Fibroblast of skin of left biceps (primary cell): ENCODE results near the gene GRM8.

Source experiments
- DNase-seq, 2 experiments: peaks; one replicate each; pipeline ENCODE4 v3.0.0-alpha.2; 2013; ENCODE audit warnings: low read depth in 2 of 2

Gene GRM8

DNA sequence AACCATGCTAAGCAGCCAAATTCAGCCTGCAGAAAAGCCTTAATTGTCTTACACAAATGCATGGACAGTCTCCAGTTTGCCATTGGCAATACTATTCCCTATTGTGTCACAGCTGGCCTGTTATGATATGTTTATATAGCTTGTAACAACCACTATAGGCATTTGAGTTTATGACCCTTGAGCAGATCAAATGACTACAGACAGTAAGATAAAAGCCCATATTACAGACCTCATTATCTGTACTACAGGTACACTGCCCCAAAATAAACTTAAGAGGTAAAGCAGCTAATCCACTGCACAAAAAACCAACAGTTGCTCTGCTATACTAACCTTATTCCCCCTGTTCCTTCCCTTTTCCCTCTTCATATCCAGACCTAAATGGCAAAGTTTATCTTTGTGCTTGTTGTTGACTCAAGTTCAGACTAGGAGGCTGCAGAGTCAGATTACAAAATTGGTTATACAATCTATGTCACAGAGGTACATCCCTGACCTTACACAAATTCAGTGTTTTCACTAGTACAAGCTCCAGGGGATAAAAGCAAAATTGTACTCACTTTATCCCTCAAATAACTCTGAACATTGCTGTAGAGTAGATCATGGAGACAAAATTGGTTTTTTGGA lies 218.4 kb downstream of the GRM8 start:
- DNase-seq: no peak

GRCh38 chr7:127029823-127030222 lies 222.9 kb downstream of the GRM8 start:
- DNase-seq: no peak

- DNase-seq: no peak
Measured at GRCh38 chr7:127021857-127022256, 230.9 kb downstream of the GRM8 start.

GRCh38 chr7:127021019-127021738 lies 231.6 kb downstream of the GRM8 start:
- no peak for DNase-seq

DNA sequence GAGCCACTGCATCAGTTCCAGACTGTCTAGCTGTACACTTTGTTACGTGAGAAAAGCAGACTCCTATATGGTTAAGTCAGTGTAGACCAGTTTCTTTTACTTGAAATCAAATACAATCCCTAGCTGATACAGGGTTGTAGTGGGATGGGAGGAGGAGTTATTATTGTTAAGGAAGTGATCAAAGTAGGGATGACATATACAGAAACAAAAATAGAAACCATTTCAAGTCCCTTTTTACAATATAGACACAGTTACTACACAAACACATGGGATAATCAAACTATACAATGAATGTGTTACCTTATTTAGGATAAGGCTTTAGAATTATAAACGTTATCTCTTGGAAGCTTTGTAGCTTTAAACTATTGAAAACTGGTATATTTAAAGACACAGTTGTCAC lies 233.9 kb downstream of the GRM8 start:
- no peak for DNase-seq

DNA sequence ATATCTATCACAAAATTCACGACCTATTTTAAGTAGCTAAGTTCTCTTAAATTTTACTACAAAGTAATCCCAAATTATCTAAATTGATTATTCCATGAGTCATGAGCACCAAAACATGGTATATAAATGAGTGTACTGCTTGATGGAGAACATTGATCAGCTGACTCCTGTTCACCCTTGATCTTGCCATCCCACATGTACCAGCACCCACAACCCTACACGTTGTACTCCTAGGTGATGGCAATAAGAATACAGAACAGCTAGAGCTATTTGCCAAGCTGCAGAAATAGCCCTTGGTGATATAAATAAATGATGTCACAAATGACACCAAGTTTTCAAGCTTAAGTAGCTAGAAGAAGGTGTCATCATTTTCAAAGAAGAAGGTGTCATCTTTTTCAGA lies 235.5 kb downstream of the GRM8 start:
- DNase-seq: no peak

DNA sequence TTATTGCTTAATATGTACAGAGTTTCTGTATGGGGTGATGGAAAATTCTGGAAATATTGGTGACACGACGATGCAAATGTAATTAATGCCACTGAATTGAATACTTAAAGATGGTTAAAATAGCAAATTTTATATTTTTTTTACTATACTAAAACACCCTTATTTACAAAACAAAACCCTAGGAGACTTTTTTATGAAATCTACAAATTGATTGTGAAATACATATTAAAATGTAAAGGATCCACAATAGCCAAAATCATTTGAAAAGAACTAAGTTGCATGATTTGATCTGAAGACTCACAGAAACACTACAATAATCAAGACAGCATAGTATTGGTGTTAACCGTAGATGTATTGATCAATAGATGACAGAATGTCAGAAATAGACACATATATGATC lies 252.0 kb downstream of the GRM8 start:
- DNase-seq: no peak

DNA sequence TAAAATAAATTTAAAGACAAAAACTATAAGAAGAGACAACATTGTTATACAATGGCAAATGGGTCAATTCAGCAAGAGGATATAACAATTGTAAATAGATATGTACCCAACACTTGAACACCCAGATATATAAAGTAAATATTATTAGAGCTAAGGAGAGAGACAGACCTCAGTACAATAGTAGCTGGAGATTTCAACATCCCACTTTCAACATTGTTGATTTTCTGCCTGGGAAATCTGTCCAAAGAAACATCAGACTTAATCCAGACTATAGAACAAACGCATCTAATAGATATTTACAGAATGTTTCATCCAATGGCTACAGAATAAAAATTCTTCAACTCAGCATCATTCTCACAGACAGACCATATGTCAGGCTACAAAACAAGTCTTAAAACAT lies 256.1 kb downstream of the GRM8 start:
- no peak for DNase-seq

DNA sequence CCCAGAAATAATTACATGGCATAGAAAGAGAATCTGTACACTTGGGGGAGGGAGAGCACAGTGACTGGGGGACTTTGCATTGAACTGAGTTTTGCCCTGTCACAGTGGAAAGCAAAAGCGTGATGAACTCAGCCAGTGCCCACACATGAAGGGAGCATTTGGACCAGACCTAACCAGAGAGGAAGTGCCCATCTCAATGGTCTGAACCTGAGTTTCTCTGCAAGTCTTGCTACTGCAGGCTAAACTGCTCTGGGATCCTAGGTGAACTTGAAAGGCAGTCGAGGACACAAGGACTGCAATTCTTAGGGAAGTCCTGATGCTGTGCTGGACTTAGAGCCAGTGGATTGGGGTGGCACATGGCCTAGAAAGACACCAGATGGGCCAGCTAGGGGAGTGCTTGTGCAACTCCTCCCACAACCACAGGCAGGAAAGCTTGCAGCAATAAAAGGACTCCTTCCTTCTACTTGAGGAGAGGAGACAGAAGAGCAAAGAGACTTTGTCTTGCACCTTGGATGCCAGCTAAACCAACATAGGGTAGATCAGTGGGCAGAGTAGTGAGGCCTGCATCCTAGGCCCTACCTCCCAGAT lies 259.0 kb downstream of the GRM8 start:
- no peak for DNase-seq

DNA sequence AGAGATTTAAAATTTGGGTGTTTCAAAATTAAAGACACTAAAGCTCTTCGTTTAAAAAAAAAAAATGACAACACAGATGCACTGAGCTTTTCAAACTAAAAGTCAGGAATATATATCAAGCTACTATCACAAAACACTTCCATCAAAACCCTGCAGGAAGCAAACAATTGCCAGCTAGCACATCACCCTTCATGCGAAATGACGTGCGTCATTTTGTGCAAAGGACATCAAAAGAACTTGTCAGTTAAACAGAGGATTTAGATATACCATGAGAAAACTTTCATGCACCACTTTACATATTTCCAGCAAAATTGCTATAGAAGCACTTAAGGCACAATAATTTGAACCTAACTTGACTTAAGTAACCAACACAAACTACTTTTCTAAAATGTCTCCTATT lies 264.7 kb downstream of the GRM8 start:
- DNase-seq: no peak

GRCh38 chr7:126979722-126980121 lies 273.0 kb downstream of the GRM8 start:
- no peak for DNase-seq

- DNase-seq: no peak
Measured at GRCh38 chr7:126978865-126979264, 273.9 kb downstream of the GRM8 start.

- DNase-seq: no peak
Measured at GRCh38 chr7:126973066-126973465, 279.7 kb downstream of the GRM8 start.

GRCh38 chr7:126972571-126972970 lies 280.2 kb downstream of the GRM8 start:
- DNase-seq: no peak

GRCh38 chr7:126959649-126960048 lies 293.1 kb downstream of the GRM8 start:
- no peak for DNase-seq

- DNase-seq: no peak
Measured at GRCh38 chr7:126958367-126958766, 294.4 kb downstream of the GRM8 start.

DNA sequence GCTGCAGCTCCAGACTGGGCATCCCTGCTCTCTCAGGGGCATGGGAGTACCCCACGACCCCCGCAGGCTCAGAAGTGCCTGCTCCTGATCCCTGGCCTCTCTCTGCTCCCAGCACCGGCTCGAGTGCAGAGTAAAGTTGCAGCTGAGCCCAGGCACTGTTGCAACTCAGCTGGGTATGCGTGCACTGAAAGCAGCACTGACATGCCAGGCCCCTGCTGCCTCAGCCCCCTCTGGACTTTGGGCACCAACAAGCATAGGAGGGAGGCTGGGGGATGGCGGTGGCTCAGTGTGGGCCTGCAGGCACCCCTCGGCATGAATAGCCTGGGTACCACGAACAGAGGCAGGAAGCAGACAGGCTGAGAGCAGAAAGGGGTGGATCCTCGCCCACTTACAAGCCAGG lies 295.3 kb downstream of the GRM8 start:
- DNase-seq: no peak

DNA sequence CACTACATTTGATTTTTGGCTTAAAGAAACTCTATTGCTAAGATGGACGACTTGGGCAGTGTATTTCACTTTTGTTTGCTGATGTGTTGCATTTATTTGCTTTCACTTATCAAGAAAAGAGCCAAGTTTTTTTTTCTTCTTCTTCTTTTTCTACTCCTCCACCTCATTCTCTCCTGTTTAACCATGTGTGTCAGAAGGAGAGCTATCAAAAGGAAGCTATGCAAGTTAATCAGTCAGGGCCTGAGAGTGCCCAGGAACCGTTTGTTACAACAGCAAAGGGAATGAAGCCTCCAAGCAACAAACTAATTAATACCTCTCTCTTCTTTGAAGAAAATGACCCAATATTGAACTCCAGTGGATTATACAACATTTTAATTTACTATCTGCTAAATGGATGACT lies 299.3 kb downstream of the GRM8 start:
- no peak for DNase-seq

- DNase-seq: no peak
Measured at GRCh38 chr7:126948664-126949063, 304.1 kb downstream of the GRM8 start.

DNA sequence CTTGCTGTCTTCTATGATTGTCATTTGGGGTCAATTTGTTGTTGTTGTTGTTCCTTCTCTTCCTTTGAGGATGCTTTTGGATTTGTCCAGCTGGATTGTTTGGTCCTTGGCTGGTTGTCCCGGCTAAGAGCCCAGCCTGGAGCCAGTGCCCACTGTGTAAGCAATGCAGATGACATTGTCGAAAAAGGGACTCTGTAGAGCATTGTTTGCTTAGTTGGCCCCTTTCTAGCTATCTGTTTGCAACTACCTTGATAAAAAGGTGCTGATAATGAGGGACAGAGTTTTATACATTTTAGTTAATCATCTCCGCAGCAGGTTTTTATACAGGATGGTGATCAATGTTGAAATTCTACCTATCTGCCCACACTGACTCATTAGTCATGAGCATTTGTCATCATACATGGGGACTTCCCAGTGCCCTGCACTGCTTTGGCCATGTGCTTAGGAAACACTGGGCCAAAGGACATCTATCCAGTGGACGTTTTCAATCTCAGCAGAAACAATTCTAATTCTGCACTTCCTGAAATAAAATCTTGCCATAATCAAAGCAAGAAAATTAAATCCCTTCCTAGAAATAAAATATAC lies 311.9 kb downstream of the GRM8 start:
- no peak for DNase-seq

DNA sequence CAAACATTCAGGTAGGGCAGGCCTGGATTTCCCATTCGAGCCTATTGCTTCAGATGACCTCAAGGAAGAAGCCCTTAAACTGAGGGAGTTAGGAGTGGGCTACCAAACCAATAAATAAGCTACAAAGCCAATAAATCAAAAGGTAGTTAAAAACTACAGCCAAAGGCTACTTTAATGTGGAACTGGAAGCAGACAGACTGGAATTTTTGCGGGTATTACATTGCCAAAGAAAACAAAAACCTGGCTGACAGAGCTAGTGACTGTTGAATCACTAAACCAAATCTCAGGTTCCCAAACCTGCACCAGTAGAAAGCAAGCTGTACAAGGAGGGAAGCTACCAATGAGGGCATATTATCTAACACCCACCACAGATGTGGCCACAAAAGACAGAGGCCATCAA lies 315.6 kb downstream of the GRM8 start:
- DNase-seq: no peak

DNA sequence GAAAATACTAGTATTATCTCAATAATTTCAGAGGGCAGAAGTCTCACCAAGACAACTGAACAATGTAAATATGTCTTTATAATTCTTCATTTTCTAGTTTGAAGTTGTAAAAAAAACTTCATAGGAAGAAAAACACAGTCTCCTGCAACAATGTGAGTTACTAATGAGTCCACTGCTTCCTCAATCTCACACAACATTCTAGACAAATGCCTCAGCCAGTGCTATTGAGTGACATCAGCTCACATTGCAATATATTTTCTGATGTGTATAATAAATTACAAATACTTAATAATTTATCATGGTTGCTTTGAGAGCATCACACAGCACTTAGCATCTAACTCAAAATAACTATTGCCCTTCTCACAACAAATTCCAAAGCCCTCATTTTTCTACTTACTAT lies 321.2 kb downstream of the GRM8 start:
- DNase-seq: no peak

- DNase-seq: no peak
Measured at GRCh38 chr7:126930166-126930565, 322.6 kb downstream of the GRM8 start.
